Measurements from ENCODE around the gene VWA5B1. TPM values are rescaled to one million over a fixed set of nuclear protein-coding genes. Genes with fewer than 3 reads are reported as not detected.

Gene VWA5B1
- total and polyA plus RNA-seq, 2 of the 8 experiments (the other 6 are each of a cell fraction or from before 2014, with no cell fraction given): 0.54 to 2.3 TPM

DNA sequence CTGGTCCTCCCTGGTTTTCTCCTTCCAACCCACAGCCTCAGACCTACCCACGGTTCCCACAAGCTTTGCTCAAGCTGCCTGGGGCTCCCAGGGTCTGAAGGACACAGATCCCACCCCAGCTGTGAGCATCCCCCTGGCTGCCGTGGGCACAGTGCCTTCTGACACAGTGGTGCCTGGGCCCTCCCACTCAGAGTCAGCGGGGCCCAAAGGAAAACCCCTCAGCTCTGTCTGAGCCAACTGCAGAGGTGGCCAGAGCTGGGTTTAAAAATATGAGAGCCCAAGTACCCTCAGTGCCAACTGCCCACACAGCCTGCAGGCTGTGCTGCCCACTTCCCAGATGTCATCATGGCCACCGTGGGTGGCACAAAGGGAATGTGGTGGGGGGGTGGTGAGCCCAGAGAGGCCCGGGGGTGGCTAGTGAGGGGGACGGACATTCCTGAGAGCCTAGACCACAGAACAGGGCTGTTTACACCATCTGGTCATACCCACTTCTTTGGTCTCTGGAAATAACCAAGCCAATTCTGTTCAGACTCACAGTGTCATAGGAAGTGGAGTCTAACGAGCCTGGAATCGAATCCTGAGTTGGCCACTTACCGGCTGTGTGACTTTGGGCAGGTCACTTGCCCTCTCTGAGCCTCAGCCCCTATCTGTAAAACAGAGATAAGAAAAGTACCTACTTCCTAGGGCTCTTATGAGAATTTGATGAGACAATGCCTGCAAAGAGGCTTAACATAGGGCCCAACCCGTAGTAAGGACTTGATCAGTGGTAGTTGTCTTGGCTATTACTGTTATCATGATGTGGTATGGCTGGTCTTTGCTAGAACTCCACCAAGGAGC is 109.9 kb downstream of the VWA5B1 start:
- no peak overlapping the region for H4K8ac ChIP-seq (ENCODE audit: extremely low read depth, insufficient read depth, low read length)
- H3K23me2 ChIP-seq (ENCODE audit: low read depth, low read length): no peaks in the 10 kb centered on the region
- no peak overlapping the region for H4K5ac ChIP-seq (ENCODE audit: insufficient read length, low read depth, low read length)
- H3K27me3 ChIP-seq (replicated peaks in 1 of 4; ENCODE audit: control insufficient read depth in 3 of 4, extremely low read depth in 1 of 4, insufficient read depth in 3 of 4, low read length in 3 of 4): peaks cover 44 to 77% (median 63%) of the 10 kb centered on the region in 4 experiments
- H3K4me1 ChIP-seq (replicated peaks in 1 of 4; ENCODE audit: control insufficient read depth in 3 of 4, insufficient read depth in 4 of 4, low read length in 3 of 4): peaks cover 0 to 4% (median 0%) of the 10 kb centered on the region in 4 experiments; a peak in 1 of 7 replicates
- POLR2A ChIA-PET (ENCODE audit: partially characterized antibody): no interaction called here
- H2BK12ac ChIP-seq (ENCODE audit: low read depth, low read length): no peak overlapping the region
- H3K14ac ChIP-seq (ENCODE audit: insufficient read length): no peak overlapping the region
- H2BK20ac ChIP-seq (ENCODE audit: low read length): no peak overlapping the region
- H3K4ac ChIP-seq (replicated peaks; ENCODE audit: insufficient read length, low read depth, low read length): no peak overlapping the region
- H3K79me1 ChIP-seq (ENCODE audit: low read depth, low read length): no peaks in the 10 kb centered on the region
- no peak overlapping the region for H3K56ac ChIP-seq (replicated peaks; ENCODE audit: insufficient read length, low read depth, low read length)
- no peak overlapping the region for H3K27ac ChIP-seq (ENCODE audit: low read depth, low read length)
- H3K9me3 ChIP-seq (ENCODE audit: insufficient read depth in 2 of 2, low read depth in 1 of 2, low read length in 1 of 2): no peaks in the 10 kb centered on the region
- no peak overlapping the region for H2BK120ac ChIP-seq (replicated peaks; ENCODE audit: low read depth, low read length)
- 69% methylated on average over 8 of the region's 10 CpGs; no CpG with 5 or more reads in 1 of the 2 experiments for WGBS, 2 experiments (ENCODE audit: extremely low coverage in 1 of 2, insufficient coverage in 1 of 2, insufficient read length in 1 of 2, insufficient replicate concordance in 2 of 2, low coverage in 1 of 2, low lambda C conversion rate in 2 of 2, missing lambda C conversion rate in 1 of 2)
- no peak for FAIRE-seq
- no peaks in the 10 kb centered on the region for H3K79me2 ChIP-seq (ENCODE audit: control insufficient read depth in 1 of 2, insufficient read depth in 2 of 2, low read length in 2 of 2)
- no peak overlapping the region for H2BK5ac ChIP-seq (ENCODE audit: low read depth, low read length)
- H2AFZ ChIP-seq (ENCODE audit: low read length): no peak overlapping the region
- H3K4me2 ChIP-seq (ENCODE audit: insufficient read depth in 1 of 2, low read depth in 2 of 2, low read length in 2 of 2): no peak overlapping the region; a peak in 1 of 4 replicates
- no peak overlapping the region for H3K18ac ChIP-seq (ENCODE audit: extremely low read depth, low read length)
- H2AK5ac ChIP-seq (ENCODE audit: low read depth, low read length): no peak overlapping the region
- H3K23ac ChIP-seq (ENCODE audit: insufficient read length): no peak overlapping the region
- H4K91ac ChIP-seq (replicated peaks; ENCODE audit: insufficient read length, low read length): no peak overlapping the region
- H3K36me3 ChIP-seq (ENCODE audit: control insufficient read depth in 2 of 4, insufficient read depth in 4 of 4, low read length in 3 of 4): no peaks in the 10 kb centered on the region
- H3K4me3 ChIP-seq (ENCODE audit: extremely low read depth in 1 of 4, insufficient read depth in 2 of 4, low read depth in 3 of 4, low read length in 4 of 4): 0 out of 8 replicates have a peak overlapping the region, but pooled peaks of 1 of the 4 experiments have one; percentile 5
- CTCF ChIA-PET (ENCODE audit: partially characterized antibody): interaction anchor here (0.6 to 1.5 kb wide), 8 partner anchors 11 to 195 kb away, joined by 3 to 6 read pairs (median 3); no protein-coding TSS in a partner anchor
- H3K9ac ChIP-seq (replicated peaks in 1 of 4; ENCODE audit: extremely low read depth in 1 of 4, low read depth in 3 of 4, low read length in 3 of 4): no peak overlapping the region
- DNase-seq (ENCODE audit: low read depth in 1 of 2, low spot score in 2 of 2): no peak
- H2BK15ac ChIP-seq (ENCODE audit: low read length): no peak overlapping the region
- H4K20me1 ChIP-seq (replicated peaks in 1 of 2; ENCODE audit: control insufficient read depth in 1 of 2, insufficient read depth in 2 of 2, low read length in 2 of 2): peaks cover 0 to 5% of the 10 kb centered on the region in 2 experiments
- TF ChIP-seq SUZ12 (IDR thresholded peaks at IDR 0.05; ENCODE audit: low read length) (no peak), RFX5 (IDR thresholded peaks at IDR 0.05; ENCODE audit: borderline replicate concordance, low read depth, low read length) (no peak), YY1 (IDR thresholded peaks at IDR 0.05; ENCODE audit: low read depth, low read length) (no peak), NANOG (IDR thresholded peaks at IDR 0.05; ENCODE audit: insufficient read depth, low read depth, low read length, poor library complexity, severe bottlenecking) (no peak), RNF2 (IDR thresholded peaks at IDR 0.05; ENCODE audit: borderline replicate concordance, low read depth, low read length, missing control alignments, poor library complexity, severe bottlenecking) (no peak), JUND (IDR thresholded peaks at IDR 0.05; ENCODE audit: low read length) (no peak), TBP (IDR thresholded peaks at IDR 0.05; ENCODE audit: low read depth, low read length) (no peak), SP1 (IDR thresholded peaks at IDR 0.05; ENCODE audit: low read depth, low read length) (no peak), EGR1 (IDR thresholded peaks at IDR 0.05; ENCODE audit: borderline replicate concordance, low read depth, low read length) (no peak)
- TF ChIP-seq, protein P1, sequence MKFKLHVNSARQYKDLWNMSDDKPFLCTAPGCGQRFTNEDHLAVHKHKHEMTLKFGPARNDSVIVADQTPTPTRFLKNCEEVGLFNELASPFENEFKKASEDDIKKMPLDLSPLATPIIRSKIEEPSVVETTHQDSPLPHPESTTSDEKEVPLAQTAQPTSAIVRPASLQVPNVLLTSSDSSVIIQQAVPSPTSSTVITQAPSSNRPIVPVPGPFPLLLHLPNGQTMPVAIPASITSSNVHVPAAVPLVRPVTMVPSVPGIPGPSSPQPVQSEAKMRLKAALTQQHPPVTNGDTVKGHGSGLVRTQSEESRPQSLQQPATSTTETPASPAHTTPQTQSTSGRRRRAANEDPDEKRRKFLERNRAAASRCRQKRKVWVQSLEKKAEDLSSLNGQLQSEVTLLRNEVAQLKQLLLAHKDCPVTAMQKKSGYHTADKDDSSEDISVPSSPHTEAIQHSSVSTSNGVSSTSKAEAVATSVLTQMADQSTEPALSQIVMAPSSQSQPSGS (IDR thresholded peaks at IDR 0.05; ENCODE audit: low read length): no peak

All from H1 (cell line).